Stimulated activated CD4-positive, alpha-beta T cell treated with anti-CD3 and anti-CD28 coated beads, Interleukin-4, amount 100 ng/mL, for 48 hours (primary cell): Measurements from ENCODE around the gene MAIP1.

ENCODE experiments used
- DNase-seq, 2 donors: peaks; one replicate each; pipeline ENCODE4 v3.0.0-alpha.2; 2020; ENCODE audit warnings: low read depth in 2 of 2

Gene MAIP1

DNA sequence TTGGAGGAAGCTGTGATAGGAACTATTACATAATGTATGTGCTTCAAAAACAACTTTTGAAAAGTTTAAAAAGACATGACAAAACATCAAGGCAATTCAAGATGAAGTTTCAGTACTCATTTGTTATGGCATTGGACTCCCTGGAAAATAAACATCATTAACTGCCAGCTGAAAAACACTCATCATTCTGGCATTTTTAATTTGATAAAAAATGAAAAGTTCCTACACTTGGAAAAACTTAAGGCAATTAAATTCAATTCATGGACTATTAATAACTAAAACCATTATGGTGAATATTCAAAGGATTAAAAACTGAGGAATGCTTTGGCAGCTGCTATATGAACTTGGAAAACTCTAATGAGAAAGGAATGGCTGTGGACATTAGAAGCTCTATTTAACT lies 8.5 kb upstream of the MAIP1 start:
- no peak for DNase-seq

DNA sequence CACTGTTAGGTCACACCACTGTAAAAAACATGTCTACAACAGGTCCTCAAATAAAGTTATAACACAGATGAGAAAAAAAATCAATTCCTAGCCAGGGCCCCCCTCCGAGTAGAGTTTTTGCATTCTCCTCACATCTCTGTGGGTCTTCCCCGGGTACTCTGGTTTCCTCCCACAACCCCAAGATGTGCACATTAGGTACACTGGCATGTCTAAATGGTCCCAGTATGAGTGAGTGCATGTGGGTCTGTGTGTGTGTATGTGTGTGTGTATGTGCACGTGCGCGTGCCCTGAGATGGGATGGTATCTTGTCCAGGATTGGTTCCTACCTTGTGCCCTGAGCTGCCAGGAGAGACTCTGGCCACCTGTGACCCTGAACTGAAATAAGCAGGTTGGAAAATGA lies 5.0 kb upstream of the MAIP1 start:
- DNase-seq: no peak

DNA sequence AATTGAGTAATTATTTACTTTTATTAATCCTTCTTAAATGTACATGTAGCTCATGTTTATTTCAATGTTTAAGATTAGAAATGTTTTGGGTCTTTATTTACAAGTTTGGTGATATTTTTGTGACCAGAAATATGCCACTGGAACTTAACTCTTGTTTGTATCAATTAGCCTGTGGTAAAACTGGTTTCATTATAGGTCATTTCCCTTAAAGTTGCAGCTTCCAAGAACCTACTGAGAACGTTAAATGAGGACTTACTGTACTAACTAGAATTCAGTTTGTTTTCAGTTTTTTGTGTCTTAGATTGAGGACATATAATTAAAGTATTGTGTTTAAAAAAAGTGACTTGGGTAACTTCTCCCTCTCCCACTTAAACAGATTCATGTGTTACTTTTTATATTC lies 4.4 kb upstream of the MAIP1 start:
- DNase-seq: no peak

DNA sequence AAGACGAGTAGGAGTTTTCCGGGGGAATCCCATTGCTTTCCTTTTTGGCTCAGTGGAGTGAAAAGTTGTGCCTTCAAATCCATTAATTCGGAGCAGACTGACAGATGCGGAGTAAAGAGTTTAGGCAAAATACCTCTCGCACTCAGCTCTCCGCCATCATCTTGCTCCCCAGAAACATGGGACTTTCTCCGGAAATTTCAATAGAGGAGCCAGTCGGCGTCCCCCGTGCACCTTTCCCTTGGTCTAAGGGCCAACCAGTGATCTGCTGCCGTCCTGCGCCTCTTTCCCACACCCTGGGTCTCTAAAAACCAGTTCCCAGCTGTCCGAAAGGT lies 409 bp upstream of the MAIP1 start:
- DNase-seq: no peak

DNA sequence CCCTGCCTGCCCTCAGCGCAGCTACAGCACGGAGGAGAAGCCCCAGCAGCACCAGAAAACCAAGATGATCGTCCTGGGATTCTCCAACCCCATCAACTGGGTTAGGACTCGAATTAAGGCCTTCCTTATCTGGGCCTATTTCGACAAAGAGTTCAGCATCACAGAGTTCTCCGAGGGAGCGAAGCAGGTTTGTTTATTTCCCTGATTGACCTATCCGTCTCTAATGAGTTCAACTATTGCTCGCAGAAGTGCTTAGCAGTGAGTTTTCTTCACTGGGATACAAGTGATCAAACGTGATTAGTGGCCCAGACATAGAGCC lies 639 bp downstream of the MAIP1 start:
- DNase-seq: no peak

DNA sequence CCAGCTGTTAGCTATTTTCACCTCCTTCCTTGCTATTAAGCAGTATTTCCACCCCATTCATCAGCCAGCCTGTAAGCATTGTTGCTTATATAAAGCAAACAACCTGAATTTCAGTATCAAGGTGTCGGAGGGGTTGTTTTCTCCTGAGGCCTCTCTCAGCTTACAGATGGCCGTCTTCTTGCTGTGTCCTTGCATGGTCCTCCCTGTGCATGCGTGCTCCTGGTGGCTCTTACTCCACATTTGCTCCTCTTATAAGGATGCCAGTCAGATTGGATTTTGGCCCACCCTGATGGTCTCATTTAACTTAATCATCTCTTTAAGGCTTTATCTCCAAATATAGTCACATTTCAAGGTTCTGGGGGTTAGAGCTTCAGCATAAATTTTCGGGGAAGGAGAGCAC lies 2.6 kb downstream of the MAIP1 start:
- DNase-seq: no peak

DNA sequence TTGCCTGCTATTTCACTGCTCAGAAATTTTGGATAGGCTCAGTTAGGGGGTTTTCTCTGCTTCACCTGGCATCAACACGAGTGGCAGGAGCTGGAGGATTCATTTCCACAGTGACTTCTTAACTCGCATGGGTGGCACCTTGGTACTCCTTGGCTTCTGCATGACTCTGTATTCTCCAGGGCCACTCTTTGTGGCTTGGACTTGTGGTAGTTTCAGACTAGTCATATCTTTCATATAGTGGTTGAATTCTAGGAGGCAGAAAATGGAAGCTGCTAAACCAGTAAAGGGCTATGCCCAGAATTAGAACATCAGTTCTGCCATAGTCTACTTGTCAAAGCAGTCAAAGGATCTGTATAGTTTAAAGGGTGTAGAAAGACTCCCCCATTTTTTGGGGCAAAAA lies 6.8 kb downstream of the MAIP1 start:
- DNase-seq: no peak

DNA sequence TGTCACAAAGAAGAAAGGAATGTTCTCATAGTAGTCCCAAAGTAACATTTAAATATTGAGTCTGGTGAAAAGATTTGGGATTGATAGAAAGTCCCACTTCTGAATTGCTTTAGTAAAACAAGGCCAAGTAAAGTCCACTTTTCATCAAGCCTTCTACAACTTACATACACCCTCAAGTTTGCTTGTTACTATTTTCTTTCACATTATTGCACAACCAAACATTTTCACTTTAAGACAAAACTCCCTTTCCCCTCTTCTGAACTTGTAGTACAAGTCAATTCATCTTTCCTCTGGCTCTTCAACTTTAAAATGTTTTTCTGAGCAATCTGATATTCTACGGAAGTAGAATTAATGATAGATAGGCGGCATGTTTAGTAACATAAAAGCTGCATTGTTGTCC lies 11.0 kb downstream of the MAIP1 start:
- DNase-seq: no peak

DNA sequence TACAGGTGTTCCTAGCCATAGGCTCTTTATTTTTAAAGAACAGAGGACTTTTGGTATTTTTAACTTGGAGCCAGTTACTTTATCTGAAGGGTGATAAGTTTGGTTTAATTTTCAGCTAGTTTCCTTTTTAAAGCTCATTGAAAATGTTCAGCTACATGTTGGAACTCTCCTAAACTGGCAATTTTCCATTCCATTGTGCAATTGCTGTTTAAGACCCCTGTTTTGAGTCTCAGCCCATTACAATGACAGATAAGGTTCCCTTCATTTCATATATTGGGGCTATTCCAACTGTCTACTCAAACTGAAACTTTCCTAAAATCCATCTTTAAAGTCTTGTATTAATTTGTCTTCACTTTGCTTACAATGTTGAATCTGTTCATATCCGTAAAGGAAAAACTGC lies 11.6 kb downstream of the MAIP1 start:
- no peak for DNase-seq

DNA sequence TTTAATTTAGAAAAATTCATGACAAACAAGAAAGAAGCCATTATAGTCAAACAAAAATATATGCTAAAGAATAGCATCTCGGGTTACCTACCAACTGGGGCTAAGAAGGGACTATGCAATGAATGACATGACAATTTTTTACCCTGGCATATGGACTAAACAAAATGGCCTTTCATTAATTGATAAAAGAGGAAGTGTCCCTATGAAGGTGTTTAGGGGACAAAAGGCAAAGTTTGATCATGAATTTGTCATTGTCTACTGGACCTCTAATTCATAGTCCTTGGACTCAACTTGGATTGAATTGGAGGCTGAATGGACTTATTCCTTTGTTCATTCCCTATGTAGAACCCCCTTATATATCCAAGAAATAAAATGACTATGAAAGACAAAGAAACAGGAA lies 12.7 kb downstream of the MAIP1 start:
- no peak for DNase-seq

DNA sequence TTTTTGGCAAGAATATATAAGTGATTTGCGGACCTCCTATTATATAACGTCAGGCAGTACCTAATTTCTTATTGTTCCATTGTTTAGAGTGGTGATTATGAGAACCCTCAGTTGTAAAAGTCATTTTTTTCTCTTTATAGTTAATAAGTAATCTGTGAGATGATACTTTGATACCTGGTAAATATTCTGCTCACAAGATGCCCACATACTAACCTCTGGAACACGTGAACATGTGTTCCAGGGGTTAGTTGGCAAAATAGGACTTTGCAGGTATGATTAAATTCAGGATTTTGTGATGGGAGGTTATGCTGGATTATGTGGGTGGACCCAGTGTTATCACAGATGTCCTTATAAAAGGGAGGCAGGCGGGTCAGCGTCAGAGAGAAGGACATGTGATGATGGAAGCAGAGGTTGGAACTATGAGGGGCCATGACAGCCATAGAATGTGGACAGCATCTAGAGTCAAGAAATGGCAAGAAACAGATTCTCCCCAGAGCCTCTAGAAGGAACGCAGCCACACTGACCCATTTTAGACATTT lies 16.8 kb downstream of the MAIP1 start:
- DNase-seq: no peak

DNA sequence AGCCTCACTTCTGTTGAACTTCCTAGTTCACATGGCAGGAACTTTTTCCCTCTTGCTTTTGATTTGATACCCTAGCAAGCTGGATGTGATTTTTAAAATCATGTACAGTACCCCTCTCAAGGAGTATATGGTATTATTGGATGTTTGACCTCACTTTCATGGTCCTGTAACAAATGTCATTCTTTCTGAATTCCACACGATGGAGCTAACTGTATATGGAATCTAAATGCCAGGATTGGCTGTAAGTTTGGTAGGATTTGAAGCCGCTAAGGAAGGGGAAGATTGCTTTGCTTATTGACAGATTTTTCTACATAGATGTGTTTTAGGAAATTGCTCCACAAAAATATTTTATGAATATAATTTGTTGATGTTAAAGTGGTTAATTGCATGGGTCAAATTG lies 18.3 kb downstream of the MAIP1 start:
- DNase-seq: no peak

DNA sequence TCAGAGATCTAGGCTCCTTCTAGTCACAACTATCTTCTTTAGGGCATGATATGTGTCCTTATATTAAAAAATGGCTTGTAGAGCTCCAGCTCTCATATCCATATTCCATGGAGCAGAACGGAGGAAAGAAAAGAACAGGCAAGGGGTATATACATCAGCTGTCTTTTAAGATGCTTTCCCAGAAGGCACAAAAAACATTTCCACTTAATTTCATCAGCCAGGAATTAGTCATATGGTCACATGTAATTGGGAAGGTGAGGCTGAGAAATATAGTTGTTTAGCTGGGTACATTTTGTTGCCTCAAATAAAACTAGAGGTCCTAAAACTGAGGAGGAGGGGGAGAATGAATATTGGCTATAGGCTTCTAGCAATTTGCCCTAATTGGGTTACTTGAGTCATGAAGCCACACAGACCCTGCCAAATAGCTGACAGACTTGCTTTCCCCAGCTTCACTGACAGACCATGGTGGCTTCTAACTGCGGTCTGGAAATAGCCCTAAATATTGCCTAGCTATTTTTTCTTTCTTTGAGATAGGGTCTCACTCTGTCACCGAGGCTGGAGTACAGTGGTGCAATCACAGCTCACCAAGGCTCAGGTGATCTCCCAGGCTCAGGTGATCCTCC lies 20.0 kb downstream of the MAIP1 start:
- no peak for DNase-seq

DNA sequence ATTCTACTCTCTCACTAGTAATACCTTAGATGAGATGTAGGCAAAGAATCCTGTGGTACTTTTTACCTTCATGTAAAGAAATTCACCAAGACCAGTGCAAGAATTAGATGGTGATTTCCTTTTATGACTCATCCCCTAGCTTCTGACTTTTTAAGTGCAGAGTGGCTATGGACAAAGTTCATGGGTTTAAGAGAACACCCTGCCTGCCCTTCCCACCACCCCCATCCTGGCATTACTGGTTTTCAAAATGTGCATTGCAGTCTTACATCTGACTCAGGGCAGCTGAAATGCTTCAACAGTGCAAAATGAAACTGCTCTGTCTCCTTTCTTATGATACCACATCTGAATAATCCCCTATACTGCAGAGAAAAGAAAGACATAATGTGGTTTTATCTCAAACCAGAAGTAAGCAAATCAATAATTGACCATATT lies 22.6 kb downstream of the MAIP1 start:
- DNase-seq: peak in 1 of 2 donors; percentile 43

DNA sequence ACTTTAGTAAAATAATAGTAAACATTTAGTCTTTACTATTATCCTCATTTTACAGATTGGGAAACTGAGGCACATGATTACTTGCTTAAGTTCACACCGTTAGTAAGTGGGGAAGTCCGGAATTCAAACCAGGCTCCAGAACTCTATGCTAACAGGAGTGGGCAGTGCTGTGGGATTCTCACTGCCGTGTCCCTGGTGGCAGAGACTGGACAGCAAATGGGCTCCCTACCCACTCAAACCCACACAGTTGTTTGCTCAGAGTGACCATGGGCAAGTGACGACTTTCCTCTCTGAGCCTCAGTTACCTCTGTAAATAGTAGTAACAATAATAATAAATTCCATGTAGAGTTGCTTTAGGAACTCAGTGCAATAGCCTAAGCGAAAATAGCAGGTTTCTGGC lies 24.0 kb downstream of the MAIP1 start:
- DNase-seq: no peak

DNA sequence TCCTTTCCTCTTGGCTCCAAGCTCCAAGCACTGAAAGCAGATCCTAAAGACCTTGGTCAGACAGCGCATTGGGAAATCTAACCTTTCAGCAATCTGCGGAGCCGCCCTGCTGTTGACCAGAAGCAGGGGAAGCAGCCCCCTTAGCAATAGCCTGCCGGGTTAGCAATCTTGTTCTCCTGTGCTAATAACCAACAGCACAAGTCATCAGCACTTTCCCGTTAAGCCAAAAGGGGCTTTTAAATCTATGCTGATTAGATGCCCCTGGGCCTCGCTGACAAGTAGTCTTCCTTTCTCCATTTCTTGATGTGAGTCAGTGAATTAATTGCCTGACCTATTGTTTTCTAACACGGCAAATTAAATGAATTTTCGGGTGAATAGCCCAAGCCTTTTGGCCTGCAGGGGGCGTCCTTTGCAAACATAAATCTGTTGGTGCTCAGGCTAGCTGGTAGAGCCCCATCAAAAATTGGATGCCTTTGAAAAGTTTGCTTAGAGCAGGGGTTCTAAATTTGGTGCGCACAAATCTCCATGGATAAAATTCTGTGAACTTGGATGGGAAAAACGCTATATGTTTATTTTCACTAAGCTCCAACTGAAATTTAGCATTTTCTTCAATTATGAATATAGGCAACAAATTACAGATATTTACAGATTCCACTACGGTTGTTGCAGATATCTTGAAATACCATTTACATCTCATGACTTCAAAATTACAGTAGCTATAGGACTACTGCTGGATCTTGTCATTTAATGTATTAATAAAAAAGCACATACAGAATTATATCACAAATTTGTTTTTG lies 24.6 kb downstream of the MAIP1 start:
- DNase-seq: peak; percentile 79 to 93

DNA sequence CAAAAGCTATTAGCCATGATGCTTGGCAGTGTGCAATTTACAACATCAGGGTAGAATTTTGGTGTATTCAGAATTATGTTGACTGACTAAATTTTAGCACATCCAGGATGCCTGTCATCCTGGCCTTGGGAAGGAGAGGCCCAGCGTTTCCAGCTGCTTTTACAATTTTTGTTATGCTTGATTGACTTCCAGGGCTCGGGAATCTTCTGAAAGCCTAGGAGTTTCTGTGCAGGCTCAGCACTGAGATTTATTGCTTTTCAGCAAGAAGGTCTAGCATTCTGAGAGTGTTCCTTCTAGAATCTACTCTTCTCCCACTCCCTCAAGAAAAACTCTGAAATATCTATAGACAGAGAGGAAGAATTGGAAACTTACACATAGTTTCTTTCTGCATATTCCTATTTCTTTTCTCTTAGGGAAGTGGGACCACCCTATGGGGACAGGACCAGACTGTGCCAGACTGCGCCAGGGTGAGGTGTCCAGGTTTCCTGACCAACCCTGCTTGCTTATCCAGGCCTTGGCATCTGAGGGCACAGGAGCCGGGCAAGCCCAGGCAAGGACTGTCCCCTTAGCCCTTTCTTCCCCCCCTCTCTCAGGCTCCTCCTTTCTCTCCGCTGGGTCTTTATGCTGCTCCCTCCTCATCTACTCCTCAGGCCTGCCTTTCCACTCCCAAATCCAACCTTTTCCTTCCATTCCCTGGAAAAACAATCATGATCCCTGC lies 26.9 kb downstream of the MAIP1 start:
- DNase-seq: no peak

DNA sequence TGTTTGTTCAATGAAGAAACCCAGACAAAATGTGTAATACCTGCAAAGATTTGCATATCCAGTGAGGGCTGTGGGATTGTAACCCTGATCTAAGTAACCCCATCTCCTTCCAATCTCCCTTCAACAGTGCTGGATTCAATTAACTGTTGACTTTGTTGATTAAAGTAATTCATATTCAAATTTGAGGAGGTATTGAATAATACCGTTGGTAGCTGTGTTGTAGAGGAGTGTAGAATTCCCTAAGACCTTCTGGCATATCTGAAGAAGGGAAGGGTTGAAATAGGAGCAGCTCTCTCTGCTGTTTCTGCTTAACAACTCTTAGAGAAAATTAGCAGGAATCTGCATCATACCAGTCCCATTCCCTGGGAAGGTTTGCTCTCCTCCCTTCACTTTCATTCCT lies 28.2 kb downstream of the MAIP1 start:
- DNase-seq: no peak

DNA sequence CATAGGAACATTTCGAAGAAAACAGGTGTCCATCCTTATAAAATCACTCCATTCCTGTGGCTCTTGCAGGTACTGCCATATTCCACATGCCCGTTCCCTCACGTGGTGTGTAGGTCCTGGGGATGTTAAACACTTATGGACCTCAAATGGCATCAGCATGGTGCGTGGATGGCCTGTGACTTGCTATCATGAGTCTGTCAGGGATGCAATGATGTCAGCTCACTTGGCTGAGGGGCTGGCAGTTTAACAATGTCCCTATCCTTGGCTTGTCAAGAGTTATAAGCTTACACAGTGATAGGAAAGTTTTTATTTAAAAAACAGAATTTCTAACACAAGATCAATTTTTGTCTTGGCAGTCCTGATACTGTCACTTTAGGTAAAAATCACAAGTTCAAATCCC lies 28.8 kb downstream of the MAIP1 start:
- DNase-seq: no peak

DNA sequence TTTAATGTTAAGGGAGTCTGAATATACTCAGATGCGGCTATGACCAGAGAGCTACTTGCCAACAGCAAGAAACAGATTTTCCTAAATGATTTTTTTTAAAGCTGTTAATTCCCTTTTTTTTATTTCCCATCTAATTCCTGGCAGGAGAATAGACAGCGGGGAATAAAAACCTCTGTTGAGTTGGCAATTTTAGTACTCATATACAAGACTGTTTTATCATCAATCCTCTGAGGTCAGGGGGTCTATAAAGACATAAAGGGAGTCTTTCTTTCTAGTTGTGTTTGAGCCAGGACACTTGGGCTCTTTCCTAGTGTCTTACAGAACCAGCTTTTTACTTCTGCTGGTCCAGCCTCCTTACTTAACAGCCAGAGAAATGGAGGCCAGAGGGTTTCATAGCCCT lies 29.4 kb downstream of the MAIP1 start:
- DNase-seq: no peak

DNA sequence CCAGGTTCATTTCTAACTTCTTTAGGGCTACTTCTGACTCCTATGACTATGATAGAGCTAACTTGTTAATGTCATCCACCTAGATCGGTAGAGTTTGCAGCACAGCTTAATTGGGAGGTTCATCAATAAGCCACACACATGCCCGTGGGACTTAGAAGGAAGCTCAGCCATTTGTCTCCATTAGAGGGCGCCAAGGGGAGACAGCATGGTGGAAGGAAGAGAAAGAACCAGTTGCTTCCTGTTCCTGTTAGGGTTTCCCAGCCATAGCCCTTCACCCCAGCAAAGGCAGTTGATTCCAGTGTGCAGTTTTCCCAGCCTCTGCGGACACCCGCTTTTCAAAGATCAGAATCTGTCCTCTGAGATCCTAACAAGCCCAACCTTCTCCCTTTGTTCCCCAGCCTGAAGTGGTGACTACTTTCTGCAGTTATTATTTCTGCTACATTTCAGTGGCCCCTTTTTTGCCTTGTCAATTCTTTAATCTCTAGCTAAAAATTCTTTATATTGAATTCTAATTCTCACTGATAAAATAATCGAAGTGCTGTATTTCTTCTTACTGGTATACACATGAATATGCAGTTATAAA lies 30.3 kb downstream of the MAIP1 start:
- DNase-seq: peak; percentile 42 to 46

DNA sequence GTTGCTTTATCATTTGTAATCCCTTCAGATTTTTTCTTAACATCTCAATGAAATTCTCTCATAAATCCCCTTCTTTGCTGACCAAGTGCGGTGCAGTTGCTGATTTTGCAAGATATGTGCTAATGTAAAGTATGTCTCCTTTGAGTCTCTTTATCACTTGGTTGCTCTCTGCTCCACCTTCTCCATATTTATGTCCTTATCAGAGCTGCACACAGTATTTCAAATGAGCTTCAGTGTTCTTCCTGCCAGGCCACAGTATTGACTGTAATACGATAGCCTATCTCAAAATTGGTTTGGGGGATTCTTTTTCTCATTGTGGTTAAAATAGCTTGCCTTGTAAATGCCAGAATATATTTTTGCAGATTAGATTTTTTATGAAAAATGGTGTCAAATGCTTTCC lies 32.2 kb downstream of the MAIP1 start:
- no peak for DNase-seq

DNA sequence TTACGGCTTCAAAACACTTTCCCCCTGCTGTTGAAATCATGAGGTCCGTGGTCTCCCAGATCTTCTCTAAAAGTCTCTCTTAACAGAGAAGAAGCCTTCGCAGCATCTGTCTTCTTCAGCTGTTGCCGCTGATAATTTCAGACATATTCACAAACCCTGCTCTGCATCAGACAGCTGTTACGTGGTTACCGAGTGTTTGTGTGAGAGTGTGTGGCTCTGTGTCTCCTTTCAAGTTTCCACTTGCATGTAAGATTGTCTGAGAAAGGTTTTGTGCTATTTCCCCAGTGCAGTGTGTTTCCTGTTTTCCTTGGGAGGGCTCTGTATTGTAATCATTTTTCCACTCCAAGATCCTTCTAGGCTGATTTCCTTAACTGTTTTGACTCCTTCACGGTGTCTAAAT lies 32.8 kb downstream of the MAIP1 start:
- DNase-seq: no peak
